ENCODE results near the gene WDR26. TPM values are rescaled to one million over a fixed set of nuclear protein-coding genes. Genes with fewer than 3 reads are reported as not detected.

The WDR26 gene
- total and polyA plus RNA-seq, 2 of the 4 experiments (the other 2 are of a cell fraction): 23.8 to 46.4 TPM

GRCh38 chr1:224458296-224458695, 23.7 kb upstream of the WDR26 start:
- intact Hi-C loops (cut with micrococcal nuclease) (loop anchor here (10.0 kb wide), 1 partner anchor 343 kb away; the partner anchor contains the start of gene FBXO28), in situ Hi-C loops (cut with MboI; ENCODE audit: low sequenced_read_pairs) (no loop called here), dilution Hi-C loops (cut with HindIII; ENCODE audit: low sequenced_read_pairs, unreplicated experiment) (no loop called here)
- Histone ChIP-seq H3K9me1 (ENCODE audit: insufficient read depth, low read length) (peaks cover 7% of the 10 kb centered on the region), H3K23ac (ENCODE audit: low read depth, low read length) (no peak overlapping the region), H2AK5ac (ENCODE audit: low read depth, low read length) (no peak overlapping the region; the same call in 1 of the 2 replicates), H3K27me3 (ENCODE audit: control insufficient read depth, insufficient read depth, low read length) (no peaks in the 10 kb centered on the region), H3K14ac (replicated peaks; ENCODE audit: low read depth, low read length) (no peak overlapping the region), H2BK20ac (ENCODE audit: low read depth, low read length) (no peak overlapping the region), H4K8ac (ENCODE audit: low read depth in 2 of 2, low read length in 2 of 2) (no peak overlapping the region), H4K20me1 (ENCODE audit: insufficient read depth, low read length) (no peaks in the 10 kb centered on the region), H3K18ac (ENCODE audit: low read depth, low read length) (no peak overlapping the region), H3K36me3 (ENCODE audit: control insufficient read depth, insufficient read depth, low read length) (no peaks in the 10 kb centered on the region), H2AFZ (replicated peaks; ENCODE audit: low read length, poor library complexity) (no peak overlapping the region), H2AK9ac (replicated peaks; ENCODE audit: low read depth, low read length, poor library complexity) (no peak overlapping the region), H3K4me1 (ENCODE audit: control insufficient read depth, insufficient read depth, low read length) (peaks cover 7% of the 10 kb centered on the region), H3K56ac (ENCODE audit: extremely low read depth, insufficient read depth, low read length) (no peak overlapping the region), H3K9ac (ENCODE audit: low read depth, low read length) (no peak overlapping the region), H2BK120ac (ENCODE audit: low read depth, low read length) (no peak overlapping the region), H2BK5ac (ENCODE audit: low read depth, low read length, poor library complexity, severe bottlenecking) (no peak overlapping the region), H2BK15ac (ENCODE audit: low read depth, low read length) (no peak overlapping the region), H3K79me1 (ENCODE audit: low read depth in 1 of 2, low read length in 2 of 2) (peaks cover 2 to 5% of the 10 kb centered on the region in 2 experiments; a peak in 2 of 4 replicates), H4K5ac (ENCODE audit: low read depth, low read length) (no peak overlapping the region), H3K9me3 (ENCODE audit: control insufficient read depth, insufficient read depth, low read length) (no peaks in the 10 kb centered on the region), H3K4me2 (ENCODE audit: low read depth, low read length) (no peak overlapping the region), H3K4me3 (ENCODE audit: insufficient read depth, low read depth, low read length) (no peak overlapping the region), H3K4ac (ENCODE audit: low read depth, low read length) (no peak overlapping the region), H4K91ac (ENCODE audit: insufficient read depth, low read depth, low read length) (no peak overlapping the region), H3K27ac (ENCODE audit: insufficient read depth, low read length) (no peak overlapping the region)
- ATAC-seq (ENCODE audit: low read depth): no peak
- no peak for DNase-seq
- no peak for TF ChIP-seq RFX5 (IDR thresholded peaks at IDR 0.05; ENCODE audit: low read depth, low read length)
- TF ChIP-seq, protein P1, sequence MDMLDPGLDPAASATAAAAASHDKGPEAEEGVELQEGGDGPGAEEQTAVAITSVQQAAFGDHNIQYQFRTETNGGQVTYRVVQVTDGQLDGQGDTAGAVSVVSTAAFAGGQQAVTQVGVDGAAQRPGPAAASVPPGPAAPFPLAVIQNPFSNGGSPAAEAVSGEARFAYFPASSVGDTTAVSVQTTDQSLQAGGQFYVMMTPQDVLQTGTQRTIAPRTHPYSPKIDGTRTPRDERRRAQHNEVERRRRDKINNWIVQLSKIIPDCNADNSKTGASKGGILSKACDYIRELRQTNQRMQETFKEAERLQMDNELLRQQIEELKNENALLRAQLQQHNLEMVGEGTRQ (IDR thresholded peaks at IDR 0.05; ENCODE audit: low read depth, low read length): no peak
- no peak for TF ChIP-seq MAFK (IDR thresholded peaks at IDR 0.05; ENCODE audit: low read depth, low read length)
- TF ChIP-seq, protein P2, sequence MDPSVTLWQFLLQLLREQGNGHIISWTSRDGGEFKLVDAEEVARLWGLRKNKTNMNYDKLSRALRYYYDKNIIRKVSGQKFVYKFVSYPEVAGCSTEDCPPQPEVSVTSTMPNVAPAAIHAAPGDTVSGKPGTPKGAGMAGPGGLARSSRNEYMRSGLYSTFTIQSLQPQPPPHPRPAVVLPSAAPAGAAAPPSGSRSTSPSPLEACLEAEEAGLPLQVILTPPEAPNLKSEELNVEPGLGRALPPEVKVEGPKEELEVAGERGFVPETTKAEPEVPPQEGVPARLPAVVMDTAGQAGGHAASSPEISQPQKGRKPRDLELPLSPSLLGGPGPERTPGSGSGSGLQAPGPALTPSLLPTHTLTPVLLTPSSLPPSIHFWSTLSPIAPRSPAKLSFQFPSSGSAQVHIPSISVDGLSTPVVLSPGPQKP (IDR thresholded peaks at IDR 0.05; ENCODE audit: borderline replicate concordance, low read depth, low read length): no peak
- TF ChIP-seq SMC3 (IDR thresholded peaks at IDR 0.05; ENCODE audit: low read depth, low read length): no peak
- TF ChIP-seq POLR2A (IDR thresholded peaks at IDR 0.05; ENCODE audit: low read depth, low read length): no peak
- no peak for TF ChIP-seq CHD1 (IDR thresholded peaks at IDR 0.05; ENCODE audit: low read depth, low read length)
- no peak for TF ChIP-seq NFE2L2 (IDR thresholded peaks at IDR 0.05; ENCODE audit: low read depth, low read length)
- no peak for TF ChIP-seq BHLHE40 (IDR thresholded peaks at IDR 0.05; ENCODE audit: low read depth, low read length)
- no peak for TF ChIP-seq CEBPB (IDR thresholded peaks at IDR 0.05; ENCODE audit: low read depth, low read length)
- no peak for TF ChIP-seq RAD21 (IDR thresholded peaks at IDR 0.05; ENCODE audit: low read length)
- no peak for TF ChIP-seq MAZ (IDR thresholded peaks at IDR 0.05; ENCODE audit: borderline replicate concordance, low read depth, low read length)
- no peak for TF ChIP-seq FOS (IDR thresholded peaks at IDR 0.05; ENCODE audit: low read depth, low read length)
- no peak for TF ChIP-seq MXI1 (IDR thresholded peaks at IDR 0.05; ENCODE audit: borderline replicate concordance, low read depth, low read length)
- TF ChIP-seq, protein P3, sequence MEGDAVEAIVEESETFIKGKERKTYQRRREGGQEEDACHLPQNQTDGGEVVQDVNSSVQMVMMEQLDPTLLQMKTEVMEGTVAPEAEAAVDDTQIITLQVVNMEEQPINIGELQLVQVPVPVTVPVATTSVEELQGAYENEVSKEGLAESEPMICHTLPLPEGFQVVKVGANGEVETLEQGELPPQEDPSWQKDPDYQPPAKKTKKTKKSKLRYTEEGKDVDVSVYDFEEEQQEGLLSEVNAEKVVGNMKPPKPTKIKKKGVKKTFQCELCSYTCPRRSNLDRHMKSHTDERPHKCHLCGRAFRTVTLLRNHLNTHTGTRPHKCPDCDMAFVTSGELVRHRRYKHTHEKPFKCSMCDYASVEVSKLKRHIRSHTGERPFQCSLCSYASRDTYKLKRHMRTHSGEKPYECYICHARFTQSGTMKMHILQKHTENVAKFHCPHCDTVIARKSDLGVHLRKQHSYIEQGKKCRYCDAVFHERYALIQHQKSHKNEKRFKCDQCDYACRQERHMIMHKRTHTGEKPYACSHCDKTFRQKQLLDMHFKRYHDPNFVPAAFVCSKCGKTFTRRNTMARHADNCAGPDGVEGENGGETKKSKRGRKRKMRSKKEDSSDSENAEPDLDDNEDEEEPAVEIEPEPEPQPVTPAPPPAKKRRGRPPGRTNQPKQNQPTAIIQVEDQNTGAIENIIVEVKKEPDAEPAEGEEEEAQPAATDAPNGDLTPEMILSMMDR (conservative IDR thresholded peaks at IDR 0.05; ENCODE audit: low read depth, low read length): no peak
- no peak for TF ChIP-seq RCOR1 (IDR thresholded peaks at IDR 0.05; ENCODE audit: insufficient replicate concordance, low read length)
- no TSS peak for BruUV-seq (replicated peaks)
- ChIA-PET CTCF (interaction anchor here (1.1 to 2.0 kb wide), 5 partner anchors 9 to 84 kb away, joined by 3 to 10 read pairs (median 4); partner anchors contain the start of gene WDR26), POLR2A (ENCODE audit: unreplicated experiment) (interaction anchor here (0.5 kb wide), 1 partner anchor 123 kb away, joined by 3 read pairs; no protein-coding TSS in a partner anchor)
- WGBS, 2 experiments (ENCODE audit: extremely low coverage in 2 of 2, insufficient read length in 1 of 2): no CpG with 5 or more reads among the region's 4 CpGs
